ENCODE data around the gene RNF41. TPM values are rescaled to one million over a fixed set of nuclear protein-coding genes. Genes with fewer than 3 reads are reported as not detected.
"Not testable (repeated sequence)": the region's sequence is repeated elsewhere in the genome, so short reads cannot be mapped to it uniquely, and the experiment has no call there.

Gene RNF41
- polyA plus RNA-seq, 3 donors = 43.8 to 50.1 (median 47.2) TPM

- DNase-seq = peak; percentile 9
These were observed 33.5 kb downstream of the RNF41 start for GRCh38 chr12:56188131-56188777.

- DNase-seq = no peak
These were observed 34.8 kb downstream of the RNF41 start for GRCh38 chr12:56186957-56187356.

GRCh38 chr12:56178347-56178746, 43.4 kb downstream of the RNF41 start:
- no peak for DNase-seq

GRCh38 chr12:56172839-56173238, 48.9 kb downstream of the RNF41 start:
- no peak for DNase-seq

DNA sequence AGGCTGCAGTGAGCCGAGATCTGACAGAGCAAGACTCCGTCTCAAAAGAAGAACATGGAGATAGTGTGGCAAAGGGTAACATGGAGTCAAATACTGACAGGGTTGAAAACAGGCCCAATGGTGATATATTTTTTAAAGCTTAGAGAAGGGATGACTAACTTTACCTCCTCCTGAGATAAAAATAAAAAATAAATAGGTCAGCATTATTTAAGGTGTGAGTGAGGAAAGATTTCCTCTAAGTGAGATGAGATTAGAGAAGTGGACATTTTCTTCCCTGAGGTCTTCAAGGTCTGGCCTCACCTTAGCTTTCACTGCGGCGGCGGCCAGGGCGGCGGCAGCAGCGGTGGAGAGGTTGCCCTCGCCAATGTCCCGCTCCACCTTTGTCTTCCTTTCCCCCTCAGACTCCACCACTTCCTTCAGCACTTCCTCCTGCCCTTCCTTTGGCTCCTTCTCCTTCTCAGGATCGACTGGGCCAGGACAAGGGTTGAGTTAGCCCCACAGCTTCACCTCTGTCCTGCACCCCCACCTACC, 52.4 kb downstream of the RNF41 start:
- no peak for DNase-seq

GRCh38 chr12:56165369-56165768, 56.4 kb downstream of the RNF41 start:
- no peak for DNase-seq

DNA sequence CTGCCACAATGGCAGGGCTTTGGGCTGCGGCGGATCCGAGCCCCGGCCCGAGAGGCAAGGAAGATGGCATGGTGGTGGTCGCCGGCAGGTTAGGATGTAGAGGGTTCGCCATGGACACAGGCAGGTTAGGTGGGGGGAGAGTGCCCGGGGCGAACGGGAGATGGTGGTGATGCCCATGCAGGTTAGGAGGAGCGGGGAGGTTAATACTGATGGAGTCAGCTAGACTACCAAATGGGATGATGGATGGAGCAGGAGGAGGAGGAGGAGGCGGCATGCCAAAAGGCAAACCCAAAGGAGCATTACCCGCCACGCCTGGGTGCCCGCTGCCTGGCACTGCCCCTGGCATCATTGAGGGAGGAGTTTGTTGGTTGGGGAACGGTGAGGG, 57.4 kb downstream of the RNF41 start:
- no peak for DNase-seq

DNA sequence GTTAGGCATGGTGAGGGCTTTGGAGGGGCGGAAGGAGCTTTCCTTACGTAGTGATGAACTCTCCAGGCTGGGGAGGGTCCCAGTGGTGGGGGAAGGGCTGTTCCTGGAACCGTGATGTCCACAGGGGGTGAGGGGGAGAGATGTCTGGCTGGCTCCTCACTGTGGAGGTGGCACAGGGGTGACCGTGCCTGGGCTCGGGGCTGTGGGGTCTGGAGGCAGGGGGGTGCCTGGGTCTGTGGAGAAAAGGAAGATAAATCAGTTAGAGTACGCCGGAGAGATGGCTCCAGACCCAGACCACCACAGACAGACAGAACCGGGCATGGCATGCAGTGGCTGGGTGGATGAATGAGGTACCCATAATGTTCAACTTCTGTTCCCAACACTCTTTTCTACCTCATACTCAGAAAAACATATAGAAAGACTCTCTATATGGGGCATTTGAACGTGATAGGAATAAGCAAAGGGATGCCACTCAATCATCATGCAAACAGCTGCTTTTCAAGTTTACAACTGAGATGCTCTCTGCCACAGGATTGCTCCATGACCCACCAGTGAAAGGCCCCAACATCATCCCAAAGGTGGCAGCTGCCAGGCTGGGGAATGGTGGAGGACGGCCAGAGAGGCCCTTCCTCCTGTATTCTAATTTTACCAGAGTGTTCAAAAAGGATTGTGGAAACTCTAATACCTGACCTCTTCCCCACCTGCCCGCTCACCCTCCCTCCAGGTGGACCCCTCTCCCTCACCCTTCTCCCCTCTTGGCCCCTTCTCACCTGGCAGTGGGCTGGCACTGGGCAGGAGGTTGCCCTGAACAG, 58.0 kb downstream of the RNF41 start:
- no peak for DNase-seq

DNA sequence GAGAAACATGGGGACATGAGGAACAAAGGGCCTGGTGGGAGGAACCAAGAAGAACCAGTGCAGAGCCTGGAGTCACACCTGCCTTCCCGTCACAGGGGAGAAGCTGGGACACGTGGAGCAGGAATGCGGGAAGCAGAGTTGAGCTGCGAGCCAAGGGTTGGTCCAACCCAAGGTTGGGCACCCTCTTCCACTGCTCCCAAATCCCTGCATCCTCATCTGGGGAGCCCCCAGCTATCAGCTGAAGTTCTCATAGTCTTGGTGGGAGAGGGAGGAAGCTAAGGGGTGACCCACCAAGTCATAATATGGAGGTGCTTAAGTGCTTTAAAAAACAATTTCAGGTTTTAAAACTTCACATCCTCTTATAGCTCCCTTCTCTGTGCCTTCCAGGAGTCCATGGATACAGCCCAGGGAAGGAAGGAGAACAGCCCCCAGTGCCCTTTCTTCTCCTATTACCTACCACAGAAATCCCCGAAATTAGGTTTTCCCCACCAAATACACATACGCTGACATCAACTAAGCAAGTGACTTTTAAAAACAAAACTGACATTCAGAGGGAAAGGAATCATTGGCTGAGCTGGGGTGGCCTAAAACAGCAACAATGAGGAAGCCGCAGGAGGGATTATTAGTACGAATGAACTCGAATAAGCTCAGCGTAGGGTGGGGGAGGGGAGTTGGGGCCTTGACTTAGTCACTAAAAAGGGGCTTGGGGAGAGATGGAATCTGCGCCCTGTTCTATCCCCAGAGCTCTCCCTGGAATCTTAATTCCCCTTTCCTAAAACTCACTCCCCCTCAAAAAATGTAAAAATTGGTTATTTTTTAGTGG, 59.0 kb downstream of the RNF41 start:
- DNase-seq = no peak

GRCh38 chr12:56161690-56162351, 59.9 kb downstream of the RNF41 start:
- no peak for DNase-seq

DNA sequence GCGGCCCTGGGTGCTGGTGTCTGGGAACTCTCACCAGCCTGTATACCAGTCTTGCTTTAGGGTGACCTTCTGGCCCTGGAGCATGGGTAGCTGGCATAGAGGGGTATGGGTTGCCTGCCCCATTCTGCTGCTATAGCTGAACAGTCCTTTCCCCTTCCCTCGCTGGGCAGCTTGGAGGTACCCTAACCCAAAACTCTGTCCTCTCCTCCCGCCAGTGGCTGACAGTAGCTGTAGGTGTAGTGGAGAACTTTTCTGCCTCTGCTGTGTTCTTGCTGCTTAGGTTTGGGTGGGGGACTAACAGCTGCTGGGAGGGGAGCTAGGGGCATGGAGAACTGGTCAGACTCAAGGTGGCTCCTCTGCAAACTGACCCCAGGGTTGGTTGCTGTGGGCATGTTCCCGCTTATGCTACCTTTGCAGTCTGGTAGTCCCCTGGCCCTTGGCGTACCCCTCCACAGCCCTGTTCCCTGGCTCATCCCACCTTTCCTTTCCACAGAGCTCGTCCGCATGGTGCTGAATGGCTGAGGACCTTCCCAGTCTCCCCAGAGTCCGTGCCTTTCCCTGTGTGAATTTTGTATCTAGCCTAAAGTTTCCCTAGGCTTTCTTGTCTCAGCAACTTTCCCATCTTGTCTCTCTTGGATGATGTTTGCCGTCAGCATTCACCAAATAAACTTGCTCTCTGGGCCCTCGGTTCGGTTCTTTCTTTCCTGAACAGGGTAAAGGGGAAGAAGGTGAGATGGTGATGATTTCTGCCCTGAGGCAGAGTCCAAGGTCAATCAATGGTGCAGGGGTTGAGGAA, 60.6 kb downstream of the RNF41 start:
- no peak for DNase-seq

- no peak for DNase-seq
These were observed 61.4 kb downstream of the RNF41 start for GRCh38 chr12:56160193-56160763.

GRCh38 chr12:56159482-56160192, 62.1 kb downstream of the RNF41 start:
- DNase-seq = no peak

- peak; percentile 58 for DNase-seq
These were observed 62.7 kb downstream of the RNF41 start for GRCh38 chr12:56158926-56159461.

DNA sequence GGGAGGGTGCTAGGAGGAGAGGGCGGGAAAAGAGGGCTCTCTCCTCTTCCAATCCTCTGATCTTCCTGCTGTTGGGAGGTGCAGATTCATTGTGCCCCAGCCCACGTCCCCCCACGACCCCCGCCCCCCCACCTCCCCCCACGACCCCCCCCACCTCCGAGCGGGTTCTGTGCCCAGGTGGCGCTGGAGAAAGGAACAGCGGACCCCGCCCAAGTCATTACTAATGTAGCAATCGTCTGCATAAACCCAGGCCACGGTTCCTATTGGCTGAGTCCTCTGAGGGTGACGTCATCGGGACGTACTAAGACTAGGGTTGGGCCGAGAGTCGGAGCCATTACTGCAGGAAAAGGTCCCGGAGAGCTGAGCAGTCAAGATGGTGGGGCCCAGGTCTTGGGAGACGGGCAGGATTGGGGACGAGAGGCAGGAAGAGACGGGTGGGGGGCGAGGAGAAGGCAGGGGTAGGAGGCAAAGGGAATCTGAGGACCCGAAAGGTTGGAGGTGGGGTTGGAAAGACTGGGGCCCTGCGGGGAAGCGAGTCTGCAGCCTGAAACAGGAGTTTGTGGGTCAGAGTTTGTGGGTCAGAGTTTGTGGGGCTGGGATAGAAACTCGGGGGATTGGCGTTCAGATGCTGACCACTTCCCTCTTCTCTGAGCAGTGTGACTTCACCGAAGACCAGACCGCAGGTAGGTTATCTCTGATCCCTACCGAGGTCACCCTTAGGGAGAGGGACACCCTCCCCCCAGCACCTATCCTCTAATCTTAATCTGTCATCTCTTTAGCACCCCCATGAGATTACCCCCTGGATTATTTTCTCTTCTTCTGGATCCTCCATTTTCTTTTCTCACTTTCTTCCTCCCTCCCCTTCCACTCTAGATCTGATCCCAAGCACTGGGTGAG, 63.4 kb downstream of the RNF41 start, which contains the start of gene MYL6:
Gene MYL6, plus strand, starts transcription at position 331 of the 897 bp plus-strand sequence. Its CDS starts 43 bp downstream, at position 374.
- peak; percentile 99 for DNase-seq

GRCh38 chr12:56157201-56158028, 64.3 kb downstream of the RNF41 start:
- DNase-seq = peak; percentile 94

- DNase-seq = not testable (repeated sequence)
These were observed 65.1 kb downstream of the RNF41 start for GRCh38 chr12:56156464-56157200.
